Caco-2 (cell line): ENCODE data around the gene MYO1E. TPM values are rescaled to one million over a fixed set of nuclear protein-coding genes. Genes with fewer than 3 reads are reported as not detected.

Experiments used
- BruUV-seq: library from RNA; stranded (reverse); fragments of 400-500 nt; replicated peaks from 2 replicates; lab custom pipeline; 2021; lab: Mats Ljungman, UMichigan
- CTCF ChIA-PET: fragments of 300-600 bp; sonication (Branson Sonifier 250); formaldehyde crosslinking; loops from one replicate; lab custom pipeline; 2022; ENCODE audit warnings: antibody characterized with exemption; lab: Charles Lee
- POLR2A ChIA-PET: fragments of 300-600 bp; sonication (Branson Sonifier 250); formaldehyde crosslinking; loops from one replicate; lab custom pipeline; 2022; ENCODE audit warnings: antibody characterized with exemption; lab: Charles Lee
- DNase-seq, 2 experiments: peaks; one replicate each; pipeline versions ENCODE4 v3.0.0 to v3.0.0-alpha.2; 2020 to 2022
- H3K27me3 ChIP-seq: replicated peaks from 2 replicates; pipeline ENCODE4 v1.6.0; 2011; ENCODE audit warnings: low read length; ENCODE audit not compliant: control insufficient read depth, insufficient read depth
- H3K36me3 ChIP-seq: 2 replicates; pipeline ENCODE4 v1.5.1; 2011; ENCODE audit warnings: low read length; ENCODE audit not compliant: control insufficient read depth, insufficient read depth
- H3K4me1 ChIP-seq: fragments of 250-450 bp; sonication (Bioruptor Pico); 2 replicates; pipeline ENCODE4 v1.5.1; 2020; ENCODE audit warnings: mild to moderate bottlenecking
- H3K4me3 ChIP-seq: 2 replicates; pipeline ENCODE4 v1.5.1; 2011; ENCODE audit warnings: low read depth, mild to moderate bottlenecking, control low read depth, low read length
- H3K9me3 ChIP-seq: fragments of 250-450 bp; sonication (Bioruptor Pico); 2 replicates; pipeline ENCODE4 v1.5.1; 2020; ENCODE audit warnings: mild to moderate bottlenecking, moderate library complexity
- H3K27ac Mint-ChIP-seq: one replicate; pipeline ENCODE4 v1.8.0; 2022; ENCODE audit warnings: mixed read lengths; ENCODE audit not compliant: unreplicated experiment
- H3K27me3 Mint-ChIP-seq: one replicate; pipeline ENCODE4 v1.8.0; 2022; ENCODE audit warnings: mixed read lengths; ENCODE audit not compliant: insufficient read depth, unreplicated experiment
- H3K36me3 Mint-ChIP-seq: one replicate; pipeline ENCODE4 v1.8.0; 2022; ENCODE audit warnings: mild to moderate bottlenecking, mixed read lengths; ENCODE audit not compliant: insufficient read depth, unreplicated experiment
- H3K4me1 Mint-ChIP-seq: one replicate; pipeline ENCODE4 v1.8.0; 2022; ENCODE audit warnings: low read depth, mixed read lengths; ENCODE audit not compliant: unreplicated experiment
- H3K4me3 Mint-ChIP-seq: one replicate; pipeline ENCODE4 v1.8.0; 2022; ENCODE audit warnings: mild to moderate bottlenecking, moderate library complexity, mixed read lengths; ENCODE audit not compliant: unreplicated experiment
- H3K9me3 Mint-ChIP-seq: one replicate; pipeline ENCODE4 v1.8.0; 2022; ENCODE audit warnings: mixed read lengths; ENCODE audit not compliant: unreplicated experiment
- intact Hi-C: fragments of 100-400 bp; cut with micrococcal nuclease; formaldehyde crosslinking; loops from one replicate; pipeline ENCODE4 v1.10.0; 2022; ENCODE audit not compliant: unreplicated experiment
- total RNA-seq: library from RNA; stranded (reverse); gene quantifications from 2 replicates; pipeline ENCODE4 v1.2.3, GENCODE V29; 2022
- TF ChIP-seq, protein P1 (sequence below), 2 experiments: fragments of 200-600 bp in 1 of 2; IDR thresholded peaks; 1 replicate in 1 of 2; 2 replicates in 1 of 2; pipeline versions ENCODE4 v1.5.1 to v1.8.0; 2011 to 2022; ENCODE audit warnings: antibody characterized with exemption in 1 of 2, control low read depth in 1 of 2, inconsistent platforms in 1 of 2, low read depth in 1 of 2, low read length in 1 of 2, mild to moderate bottlenecking in 1 of 2, moderate library complexity in 1 of 2; ENCODE audit not compliant: insufficient read depth in 1 of 2, severe bottlenecking in 1 of 2, unreplicated experiment in 1 of 2

The MYO1E gene
- total RNA-seq, 1 experiment from 2014 or later = 187 TPM

DNA sequence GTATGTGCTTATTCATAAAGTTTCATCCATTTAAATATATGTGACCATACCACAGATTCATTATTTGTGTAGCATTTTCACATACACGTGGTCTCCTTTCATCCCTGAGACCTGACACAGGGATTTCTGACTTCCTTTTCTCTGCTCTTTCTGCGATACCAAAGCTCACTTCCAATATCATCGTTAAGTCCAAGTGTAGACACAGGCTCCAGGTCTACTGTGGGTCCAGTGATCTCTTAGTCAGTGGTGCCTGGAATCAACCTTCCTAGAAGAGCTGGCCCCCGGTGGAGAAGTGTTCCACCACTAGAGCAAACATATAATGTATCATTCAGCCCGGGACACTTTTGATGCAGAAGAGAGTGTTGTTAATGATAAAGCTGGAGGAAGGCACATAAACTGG is 93.6 kb downstream of the MYO1E start:
- H3K4me1 Mint-ChIP-seq = peaks cover 46% of the 10 kb centered on the region
- peak overlapping the region; percentile 36 for H3K27ac Mint-ChIP-seq
- no peaks in the 10 kb centered on the region for H3K27me3 Mint-ChIP-seq
- Histone ChIP-seq H3K27me3 (no peaks in the 10 kb centered on the region), H3K4me1 (peaks cover 59% of the 10 kb centered on the region), H3K36me3 (no peaks in the 10 kb centered on the region), H3K4me3 (no peak overlapping the region), H3K9me3 (peaks cover 3% of the 10 kb centered on the region; the same call in 1 of the 2 replicates)
- intact Hi-C loops = no loop called here
- H3K36me3 Mint-ChIP-seq = peaks cover 24% of the 10 kb centered on the region
- H3K4me3 Mint-ChIP-seq = no peak overlapping the region
- ChIA-PET CTCF (interaction anchor here (0.6 to 1.1 kb wide), 2 partner anchors 32 to 92 kb away, joined by 3 to 7 read pairs; no protein-coding TSS in a partner anchor), POLR2A (no interaction called here)
- DNase-seq = no peak
- H3K9me3 Mint-ChIP-seq = no peaks in the 10 kb centered on the region
- BruUV-seq = no TSS peak
- TF ChIP-seq, protein P1, sequence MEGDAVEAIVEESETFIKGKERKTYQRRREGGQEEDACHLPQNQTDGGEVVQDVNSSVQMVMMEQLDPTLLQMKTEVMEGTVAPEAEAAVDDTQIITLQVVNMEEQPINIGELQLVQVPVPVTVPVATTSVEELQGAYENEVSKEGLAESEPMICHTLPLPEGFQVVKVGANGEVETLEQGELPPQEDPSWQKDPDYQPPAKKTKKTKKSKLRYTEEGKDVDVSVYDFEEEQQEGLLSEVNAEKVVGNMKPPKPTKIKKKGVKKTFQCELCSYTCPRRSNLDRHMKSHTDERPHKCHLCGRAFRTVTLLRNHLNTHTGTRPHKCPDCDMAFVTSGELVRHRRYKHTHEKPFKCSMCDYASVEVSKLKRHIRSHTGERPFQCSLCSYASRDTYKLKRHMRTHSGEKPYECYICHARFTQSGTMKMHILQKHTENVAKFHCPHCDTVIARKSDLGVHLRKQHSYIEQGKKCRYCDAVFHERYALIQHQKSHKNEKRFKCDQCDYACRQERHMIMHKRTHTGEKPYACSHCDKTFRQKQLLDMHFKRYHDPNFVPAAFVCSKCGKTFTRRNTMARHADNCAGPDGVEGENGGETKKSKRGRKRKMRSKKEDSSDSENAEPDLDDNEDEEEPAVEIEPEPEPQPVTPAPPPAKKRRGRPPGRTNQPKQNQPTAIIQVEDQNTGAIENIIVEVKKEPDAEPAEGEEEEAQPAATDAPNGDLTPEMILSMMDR (IDR thresholded peaks at IDR 0.05; ENCODE audit: insufficient read depth in 1 of 2, low read depth in 1 of 2, low read length in 1 of 2, severe bottlenecking in 1 of 2, unreplicated experiment in 1 of 2) = no peak

DNA sequence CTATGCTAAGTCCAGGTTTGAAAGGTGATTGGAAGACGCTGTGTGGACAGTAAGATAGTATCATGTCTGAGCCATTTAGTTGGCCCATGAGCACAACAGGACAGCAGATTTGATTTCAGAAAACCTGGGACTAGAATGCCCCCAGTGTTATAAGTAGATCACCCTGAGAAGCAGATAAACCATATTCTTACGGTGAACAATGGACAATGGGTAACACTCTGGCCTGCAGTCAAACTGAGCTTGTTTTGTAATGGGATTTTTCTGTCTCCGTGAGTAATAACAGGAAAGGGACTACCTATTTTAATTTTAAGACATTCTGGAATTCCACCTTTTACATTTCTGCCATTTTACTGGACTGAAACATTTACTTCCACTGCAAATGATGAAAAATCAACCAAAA is 94.6 kb downstream of the MYO1E start:
- no peaks in the 10 kb centered on the region for H3K27me3 ChIP-seq
- BruUV-seq = no TSS peak
- Mint-ChIP-seq H3K36me3 (peaks cover 21% of the 10 kb centered on the region), H3K27ac (peak overlapping the region; percentile 37), H3K9me3 (no peaks in the 10 kb centered on the region), H3K27me3 (no peaks in the 10 kb centered on the region), H3K4me3 (no peak overlapping the region), H3K4me1 (peaks cover 49% of the 10 kb centered on the region)
- no peak for DNase-seq
- peaks cover 58% of the 10 kb centered on the region for H3K4me1 ChIP-seq
- TF ChIP-seq, protein P1 (IDR thresholded peaks at IDR 0.05; ENCODE audit: insufficient read depth in 1 of 2, low read depth in 1 of 2, low read length in 1 of 2, severe bottlenecking in 1 of 2, unreplicated experiment in 1 of 2) = no peak
- POLR2A ChIA-PET = no interaction called here
- no peaks in the 10 kb centered on the region for H3K36me3 ChIP-seq
- CTCF ChIA-PET = no interaction called here
- H3K4me3 ChIP-seq = no peak overlapping the region
- peaks cover 3% of the 10 kb centered on the region; the same call in 1 of the 2 replicates for H3K9me3 ChIP-seq
- intact Hi-C loops = no loop called here

DNA sequence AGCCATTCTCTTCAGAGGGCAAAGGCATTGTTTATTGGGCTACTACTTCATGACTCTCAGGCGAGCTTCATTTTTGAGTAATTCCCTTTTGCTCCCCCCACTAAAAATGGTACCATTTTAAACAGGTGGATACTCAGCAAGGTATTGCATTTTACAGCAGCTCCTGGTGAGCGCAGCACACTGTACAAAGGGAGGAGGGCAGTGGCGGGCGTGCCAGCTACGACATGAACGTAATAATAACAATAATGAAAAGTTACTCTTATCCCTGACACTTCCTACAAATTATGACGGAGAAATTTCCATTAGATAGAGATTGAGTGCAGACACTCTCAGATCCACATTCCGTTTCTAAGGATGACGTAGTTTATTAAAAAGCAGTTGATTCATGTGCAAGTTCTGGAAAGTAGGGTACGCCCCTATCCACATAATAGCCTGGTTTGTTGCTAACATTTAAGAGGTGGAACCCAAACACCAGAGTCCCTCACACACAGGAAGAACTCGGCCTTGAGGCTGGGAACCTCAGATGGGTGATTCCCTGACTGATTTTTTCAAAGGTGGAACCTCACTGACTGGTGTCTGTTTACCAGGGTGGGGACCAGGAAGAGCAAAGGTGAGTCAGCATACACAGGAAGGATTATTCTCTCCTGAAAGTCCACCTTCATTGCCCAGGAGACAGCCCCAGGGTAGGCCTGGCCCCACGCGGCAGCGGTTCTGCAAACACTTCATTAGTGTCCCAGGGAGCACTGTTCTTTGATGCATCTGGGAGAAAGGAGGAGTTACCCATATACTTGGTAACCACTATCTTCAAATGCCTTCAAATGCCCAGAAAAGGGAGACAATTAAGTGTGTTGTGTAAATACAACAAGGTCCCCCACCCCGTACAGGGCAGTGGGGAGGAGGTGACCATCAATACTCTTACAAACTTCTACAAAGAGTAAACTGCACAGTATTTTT is 96.2 kb downstream of the MYO1E start:
- Mint-ChIP-seq H3K4me3 (peak overlapping the region; percentile 58), H3K4me1 (peaks cover 47% of the 10 kb centered on the region), H3K9me3 (no peaks in the 10 kb centered on the region), H3K27me3 (no peaks in the 10 kb centered on the region), H3K36me3 (peaks cover 5% of the 10 kb centered on the region), H3K27ac (peak overlapping the region; percentile 87)
- Histone ChIP-seq H3K4me1 (peaks cover 62% of the 10 kb centered on the region), H3K27me3 (no peaks in the 10 kb centered on the region), H3K36me3 (no peaks in the 10 kb centered on the region), H3K4me3 (no peak overlapping the region), H3K9me3 (no peaks in the 10 kb centered on the region)
- POLR2A ChIA-PET = no interaction called here
- BruUV-seq = TSS peak; percentile 82
- intact Hi-C loops = loop anchor here (1.0 kb wide), 2 partner anchors 10 to 20 kb away; no protein-coding TSS in a partner anchor
- TF ChIP-seq, protein P1 (IDR thresholded peaks at IDR 0.05; ENCODE audit: insufficient read depth in 1 of 2, low read depth in 1 of 2, low read length in 1 of 2, severe bottlenecking in 1 of 2, unreplicated experiment in 1 of 2) = no peak
- peak; percentile 81 to 91 for DNase-seq
- CTCF ChIA-PET = no interaction called here
